Cardiac muscle cell (in vitro differentiated cells and primary cell): Measurements from ENCODE around the gene PAFAH2. TPM values are rescaled to one million over a fixed set of nuclear protein-coding genes. Genes with fewer than 3 reads are reported as not detected.

ENCODE experiments used
- DNase-seq, 2 donors: peaks; one replicate each; pipeline versions ENCODE4 v3.0.0 to v3.0.0-alpha.2; 2010 to 2017; ENCODE audit warnings: low read depth in 1 of 2, low spot score in 1 of 2
- H3K27ac ChIP-seq: fragments of 200-600 bp; sonication (generic); 2 replicates; pipeline ENCODE4 v1.5.1; 2016
- H3K27me3 ChIP-seq: fragments of 200-600 bp; sonication (generic); 2 replicates; pipeline ENCODE4 v1.6.0; 2016; ENCODE audit warnings: control low read depth
- H3K36me3 ChIP-seq: fragments of 200-600 bp; sonication (generic); 2 replicates; pipeline ENCODE4 v1.5.1; 2016; ENCODE audit warnings: control low read depth
- H3K4me1 ChIP-seq: fragments of 200-600 bp; sonication (generic); 2 replicates; pipeline ENCODE4 v1.8.1; 2017; ENCODE audit warnings: low read depth, mild to moderate bottlenecking, mixed run types
- H3K4me3 ChIP-seq: fragments of 200-600 bp; sonication (generic); 2 replicates; pipeline ENCODE4 v1.5.1; 2016; ENCODE audit warnings: mild to moderate bottlenecking
- H3K9me3 ChIP-seq: fragments of 200-600 bp; sonication (generic); 2 replicates; pipeline ENCODE4 v1.5.1; 2017; ENCODE audit warnings: low read depth, mild to moderate bottlenecking, control low read depth
- polyA plus RNA-seq: library from polyadenylated mRNA; unstranded; fragments of >200 nt; fragmentation: Nextera tagmentation; extraction: Ambion mirVana; gene quantifications from 2 replicates; pipeline ENCODE4 v1.2.1, GENCODE V29; 2016
- total RNA-seq: library from RNA; depleted of rRNA; stranded (reverse); fragments of >200 nt; gene quantifications from 2 replicates; pipeline ENCODE4 v1.2.3, GENCODE V29; 2016
- TF ChIP-seq, protein P1 (sequence below): IDR thresholded peaks from 2 replicates; pipeline ENCODE4 v1.5.1; 2012; ENCODE audit warnings: low read depth, mild to moderate bottlenecking, low read length

Gene PAFAH2
- total and polyA plus RNA-seq, 2 experiments from 2014 or later = 10.9 to 11.2 TPM

DNA sequence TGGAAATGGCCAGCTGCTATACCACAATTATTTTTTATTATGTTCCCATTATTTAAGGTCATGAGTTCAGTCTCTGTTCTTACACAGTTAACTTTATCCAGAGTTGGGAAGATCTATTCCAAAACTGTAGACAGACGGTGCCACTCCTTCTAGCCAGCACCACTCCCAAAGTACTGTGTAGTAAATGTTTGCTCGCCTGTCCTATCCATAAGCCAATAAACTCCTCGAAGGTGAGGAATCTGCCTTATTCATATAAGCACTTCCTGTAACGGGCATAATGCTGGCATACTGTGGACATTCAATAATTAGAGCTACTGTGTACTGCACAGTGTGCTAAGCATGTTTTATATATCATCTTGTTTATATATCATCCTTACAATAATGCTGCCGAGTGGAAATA, 65.5 kb downstream of the PAFAH2 start:
- no peak for DNase-seq
- H3K4me1 ChIP-seq = no peaks in the 10 kb centered on the region
- no peak overlapping the region for H3K27ac ChIP-seq
- H3K27me3 ChIP-seq = no peaks in the 10 kb centered on the region
- no peaks in the 10 kb centered on the region for H3K36me3 ChIP-seq
- H3K9me3 ChIP-seq = no peaks in the 10 kb centered on the region
- H3K4me3 ChIP-seq = no peak overlapping the region
- TF ChIP-seq, protein P1, sequence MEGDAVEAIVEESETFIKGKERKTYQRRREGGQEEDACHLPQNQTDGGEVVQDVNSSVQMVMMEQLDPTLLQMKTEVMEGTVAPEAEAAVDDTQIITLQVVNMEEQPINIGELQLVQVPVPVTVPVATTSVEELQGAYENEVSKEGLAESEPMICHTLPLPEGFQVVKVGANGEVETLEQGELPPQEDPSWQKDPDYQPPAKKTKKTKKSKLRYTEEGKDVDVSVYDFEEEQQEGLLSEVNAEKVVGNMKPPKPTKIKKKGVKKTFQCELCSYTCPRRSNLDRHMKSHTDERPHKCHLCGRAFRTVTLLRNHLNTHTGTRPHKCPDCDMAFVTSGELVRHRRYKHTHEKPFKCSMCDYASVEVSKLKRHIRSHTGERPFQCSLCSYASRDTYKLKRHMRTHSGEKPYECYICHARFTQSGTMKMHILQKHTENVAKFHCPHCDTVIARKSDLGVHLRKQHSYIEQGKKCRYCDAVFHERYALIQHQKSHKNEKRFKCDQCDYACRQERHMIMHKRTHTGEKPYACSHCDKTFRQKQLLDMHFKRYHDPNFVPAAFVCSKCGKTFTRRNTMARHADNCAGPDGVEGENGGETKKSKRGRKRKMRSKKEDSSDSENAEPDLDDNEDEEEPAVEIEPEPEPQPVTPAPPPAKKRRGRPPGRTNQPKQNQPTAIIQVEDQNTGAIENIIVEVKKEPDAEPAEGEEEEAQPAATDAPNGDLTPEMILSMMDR = no peak

GRCh38 chr1:25929016-25929415, 68.8 kb downstream of the PAFAH2 start:
- no peaks in the 10 kb centered on the region for H3K4me1 ChIP-seq
- H3K9me3 ChIP-seq = no peaks in the 10 kb centered on the region
- H3K27ac ChIP-seq = no peak overlapping the region
- no peaks in the 10 kb centered on the region for H3K27me3 ChIP-seq
- H3K4me3 ChIP-seq = no peak overlapping the region
- no peaks in the 10 kb centered on the region for H3K36me3 ChIP-seq
- TF ChIP-seq, protein P1 = no peak
- no peak for DNase-seq

GRCh38 chr1:25927521-25928265, 70.2 kb downstream of the PAFAH2 start:
- H3K27me3 ChIP-seq = no peaks in the 10 kb centered on the region
- H3K36me3 ChIP-seq = no peaks in the 10 kb centered on the region
- H3K4me3 ChIP-seq = no peak overlapping the region
- TF ChIP-seq, protein P1 = no peak
- peaks cover 11% of the 10 kb centered on the region for H3K4me1 ChIP-seq
- no peaks in the 10 kb centered on the region for H3K9me3 ChIP-seq
- DNase-seq = no peak
- no peak overlapping the region for H3K27ac ChIP-seq

DNA sequence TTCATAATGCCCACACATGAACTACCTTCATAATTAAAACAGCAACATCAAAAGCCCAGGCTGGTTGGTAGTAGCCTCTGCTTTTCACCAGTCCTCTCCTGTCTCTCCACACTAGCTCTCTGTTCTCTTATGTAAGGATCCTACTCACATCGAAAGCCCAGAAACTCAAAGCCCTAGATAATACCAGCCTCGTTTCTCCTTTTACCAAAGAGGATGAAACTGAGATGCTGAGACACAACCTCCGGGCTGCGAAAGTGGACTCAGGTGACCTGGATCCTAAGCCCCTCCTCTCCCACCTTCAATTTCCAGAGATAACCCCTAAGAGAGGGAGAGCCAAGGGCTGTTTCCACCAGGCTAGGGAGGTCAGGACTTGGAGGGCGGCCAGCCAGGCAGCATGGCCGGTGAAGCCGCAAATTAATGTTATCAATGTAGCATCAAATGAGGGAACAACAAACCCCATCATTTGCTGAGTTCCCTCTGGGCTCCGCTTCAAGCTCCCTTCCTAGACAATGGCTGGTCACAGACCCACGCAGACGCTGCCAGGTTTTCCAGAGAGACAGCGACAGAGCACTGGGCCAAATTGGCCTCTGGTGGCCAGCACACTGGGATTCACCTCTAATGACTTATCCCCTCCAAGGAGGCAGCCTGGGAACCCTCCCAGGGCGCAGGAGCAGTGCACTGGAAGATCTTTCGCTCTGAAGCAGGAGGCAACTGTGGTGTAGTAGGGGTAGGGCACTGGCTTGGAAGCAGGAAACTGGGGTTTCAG, 70.9 kb downstream of the PAFAH2 start:
- no peak for DNase-seq
- Histone ChIP-seq H3K36me3 (no peaks in the 10 kb centered on the region), H3K27ac (no peak overlapping the region), H3K4me3 (no peak overlapping the region), H3K9me3 (no peaks in the 10 kb centered on the region), H3K4me1 (peaks cover 17% of the 10 kb centered on the region), H3K27me3 (no peaks in the 10 kb centered on the region)
- TF ChIP-seq, protein P1 = no peak

GRCh38 chr1:25924454-25924853, 73.4 kb downstream of the PAFAH2 start:
- DNase-seq = no peak
- TF ChIP-seq, protein P1 = no peak
- H3K27me3 ChIP-seq = no peaks in the 10 kb centered on the region
- peaks cover 17% of the 10 kb centered on the region for H3K4me1 ChIP-seq
- H3K9me3 ChIP-seq = no peaks in the 10 kb centered on the region
- no peaks in the 10 kb centered on the region for H3K36me3 ChIP-seq
- no peak overlapping the region for H3K27ac ChIP-seq
- H3K4me3 ChIP-seq = no peak overlapping the region
